Right cardiac atrium (tissue), 5 donors: ENCODE results near the gene TMSB4Y. TPM values are rescaled to one million over a fixed set of nuclear protein-coding genes. Genes with fewer than 3 reads are reported as not detected.

Source experiments
- ATAC-seq, 2 donors: fragments of 200-7000 bp; cut with Tn5 transposase; one replicate each; pipeline versions ENCODE4 v1.8.0 to v1.9.1; 2020; ENCODE audit warnings: moderate library complexity in 2 of 2, mild to moderate bottlenecking in 1 of 2
- DNase-seq, 3 donors: peaks; one replicate each; pipeline ENCODE4 v3.0.0-alpha.2; 2020
- H3K27ac ChIP-seq: one replicate; pipeline ENCODE4 v1.5.1; 2013; ENCODE audit warnings: mild to moderate bottlenecking, low read length, control low read depth, moderate library complexity
- H3K27me3 ChIP-seq: one replicate; pipeline ENCODE4 v1.6.1; 2013; ENCODE audit not compliant: control insufficient read depth, insufficient read depth
- H3K4me1 ChIP-seq: one replicate; pipeline ENCODE4 v1.6.1; 2013; ENCODE audit warnings: low read length; ENCODE audit not compliant: control insufficient read depth, insufficient read depth
- H3K4me3 ChIP-seq: one replicate; pipeline ENCODE4 v1.5.1; 2013; ENCODE audit warnings: low read length, control low read depth
- H3K9me3 ChIP-seq: one replicate; pipeline ENCODE4 v1.6.1; 2013; ENCODE audit warnings: low read length; ENCODE audit not compliant: control insufficient read depth
- WGBS: extraction: QIAGEN DNeasy Blood & Tissue Kit; methylation state at CpG from one replicate; pipeline ENCODE4 v1.1.7; 2013; 5-methylcytosine and 5-hydroxymethylcytosine counted together
- intact Hi-C, 4 donors: fragments of 100-400 bp; cut with DNase I; formaldehyde crosslinking; loops; one replicate each; pipeline versions ENCODE4 v1.11.0 to v1.14.0; 2022 to 2023
- polyA plus RNA-seq: library from polyadenylated mRNA; stranded (reverse); fragments of 200-250 nt; gene quantifications from one replicate; pipeline ENCODE4 v1.2.3, GENCODE V29; 2013
- total RNA-seq, 4 donors: library from RNA; stranded (reverse); fragmentation: NEBNext Ultra II Directional; extraction: Animal tissue kit (Norgen Biotek cat#: 25700); gene quantifications; one replicate each; pipeline ENCODE4 v1.2.1, GENCODE V29; 2021
- donor health status: healthy with polysubstance abuse.
- donor health status: DM: no; HTN: yes; CAD: no.
- donor health status: DM: no; HTN: no; CAD: no.
- donor health status: DM: no; HTN: yes; CAD: no; lungs with severe emphysema.
- donor health status: DM: yes; HTN: yes; CAD: no.

Gene TMSB4Y
- total and polyA plus RNA-seq, 5 donors: 0.80 to 1.0 (median 1.0) TPM; not detected in 2

GRCh38 chrY:13754661-13755060 is 51.0 kb downstream of the TMSB4Y start:
- DNase-seq: no peak
- ATAC-seq: no peak
- H3K4me1 ChIP-seq: no peaks in the 10 kb centered on the region
- no peaks in the 10 kb centered on the region for H3K27me3 ChIP-seq
- no peaks in the 10 kb centered on the region for H3K9me3 ChIP-seq
- 89% methylated on average over 1 of the region's 1 CpG for WGBS
- intact Hi-C loops: no loop called here
- H3K4me3 ChIP-seq: no peak overlapping the region
- no peak overlapping the region for H3K27ac ChIP-seq

Other genes with a start within 250 kb of the TMSB4Y start
- gene UTY, start 223.9 kb upstream of the TMSB4Y start, total RNA-seq: 10 to 100 TPM in 2 of 4 donors, not detected in 2; 14.3 to 14.6 TPM
- 3.2 TPM for gene UTY, start 223.9 kb upstream of the TMSB4Y start, polyA plus RNA-seq